ENCODE measurements around the gene ANKHD1.

DNA sequence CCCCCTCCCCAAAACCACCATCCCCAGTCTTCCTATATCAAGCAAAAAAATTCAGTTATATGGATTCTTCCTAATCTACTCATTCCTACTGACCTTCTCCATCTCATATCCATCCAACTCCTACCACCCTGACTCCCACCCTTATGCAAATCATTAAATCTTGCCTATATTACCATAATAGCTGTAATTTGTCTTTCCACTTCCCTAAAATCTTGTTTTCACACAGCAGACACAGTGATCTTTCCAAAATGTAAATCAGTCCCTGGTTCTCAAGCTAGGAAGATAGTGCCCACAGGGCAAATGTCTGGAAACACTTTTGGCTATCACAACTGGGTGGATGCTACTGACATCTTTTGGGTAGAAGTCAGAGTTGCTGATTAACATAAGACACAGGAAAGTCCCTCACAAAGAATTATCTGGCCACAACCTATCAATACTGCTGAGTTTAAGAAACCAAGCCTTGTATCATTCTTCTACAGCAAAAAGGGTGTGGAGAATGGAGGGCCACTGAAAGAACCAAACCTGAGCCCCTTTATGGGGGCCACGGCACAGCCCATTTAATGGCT lies 154.2 kb downstream of the ANKHD1 start:
- TF ChIP-seq, protein P1, sequence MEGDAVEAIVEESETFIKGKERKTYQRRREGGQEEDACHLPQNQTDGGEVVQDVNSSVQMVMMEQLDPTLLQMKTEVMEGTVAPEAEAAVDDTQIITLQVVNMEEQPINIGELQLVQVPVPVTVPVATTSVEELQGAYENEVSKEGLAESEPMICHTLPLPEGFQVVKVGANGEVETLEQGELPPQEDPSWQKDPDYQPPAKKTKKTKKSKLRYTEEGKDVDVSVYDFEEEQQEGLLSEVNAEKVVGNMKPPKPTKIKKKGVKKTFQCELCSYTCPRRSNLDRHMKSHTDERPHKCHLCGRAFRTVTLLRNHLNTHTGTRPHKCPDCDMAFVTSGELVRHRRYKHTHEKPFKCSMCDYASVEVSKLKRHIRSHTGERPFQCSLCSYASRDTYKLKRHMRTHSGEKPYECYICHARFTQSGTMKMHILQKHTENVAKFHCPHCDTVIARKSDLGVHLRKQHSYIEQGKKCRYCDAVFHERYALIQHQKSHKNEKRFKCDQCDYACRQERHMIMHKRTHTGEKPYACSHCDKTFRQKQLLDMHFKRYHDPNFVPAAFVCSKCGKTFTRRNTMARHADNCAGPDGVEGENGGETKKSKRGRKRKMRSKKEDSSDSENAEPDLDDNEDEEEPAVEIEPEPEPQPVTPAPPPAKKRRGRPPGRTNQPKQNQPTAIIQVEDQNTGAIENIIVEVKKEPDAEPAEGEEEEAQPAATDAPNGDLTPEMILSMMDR (conservative IDR thresholded peaks at IDR 0.05 in 1 of 2, IDR thresholded peaks at IDR 0.05 in 1 of 2; ENCODE audit: extremely low read depth in 1 of 2, insufficient read depth in 1 of 2, low read depth in 1 of 2, low read length in 2 of 2), result no peak
- TF ChIP-seq EZH2 (IDR thresholded peaks at IDR 0.05; ENCODE audit: borderline replicate concordance, low read length), result no peak
